GM13976 (cell line): ENCODE data around the gene CAPZB.

ENCODE experiments used
- DNase-seq: peaks from one replicate; pipeline ENCODE4 v3.0.0; 2012; ENCODE audit warnings: low spot score
- in situ Hi-C: fragments of 300-500 bp; cut with MboI; formaldehyde crosslinking; loops from one replicate; pipeline ENCODE4 v1.12.0; 2022; ENCODE audit warnings: low sequenced_read_pairs, mixed read lengths, inconsistent platforms; ENCODE audit not compliant: unreplicated experiment
- TF ChIP-seq, protein P1 (sequence below): IDR thresholded peaks from 2 replicates; pipeline ENCODE4 v1.5.1; 2012; ENCODE audit warnings: borderline replicate concordance, mild to moderate bottlenecking; ENCODE audit not compliant: insufficient read depth; ENCODE audit errors: extremely low read depth, missing control alignments, control extremely low read depth

The CAPZB gene

DNA sequence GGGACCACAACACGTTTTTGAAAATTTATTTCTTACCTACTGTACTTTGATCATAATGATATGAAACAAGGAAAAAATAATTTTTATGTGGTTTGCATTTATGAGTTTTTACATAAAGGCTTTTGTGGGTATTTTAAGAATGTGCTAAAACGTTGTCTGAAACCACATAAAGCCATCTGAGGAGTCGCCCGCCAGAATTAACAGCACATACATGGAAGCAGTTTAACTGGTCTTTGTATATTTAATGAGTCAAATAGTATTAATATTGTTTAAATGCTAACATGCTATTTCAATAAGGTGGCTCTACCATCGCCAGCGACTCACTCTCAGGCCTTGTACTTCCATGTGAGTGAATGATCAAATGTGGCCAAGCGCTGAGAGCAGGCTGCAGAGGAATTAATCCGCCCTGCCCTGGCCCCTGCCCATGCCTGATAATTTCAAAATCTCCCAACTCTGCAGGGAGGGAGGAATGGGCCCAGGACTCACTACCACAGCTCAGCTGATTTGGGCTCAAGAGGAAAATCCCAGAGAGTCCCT, 123.7 kb downstream of the CAPZB start:
- in situ Hi-C loops = no loop called here
- no peak for DNase-seq
- TF ChIP-seq, protein P1, sequence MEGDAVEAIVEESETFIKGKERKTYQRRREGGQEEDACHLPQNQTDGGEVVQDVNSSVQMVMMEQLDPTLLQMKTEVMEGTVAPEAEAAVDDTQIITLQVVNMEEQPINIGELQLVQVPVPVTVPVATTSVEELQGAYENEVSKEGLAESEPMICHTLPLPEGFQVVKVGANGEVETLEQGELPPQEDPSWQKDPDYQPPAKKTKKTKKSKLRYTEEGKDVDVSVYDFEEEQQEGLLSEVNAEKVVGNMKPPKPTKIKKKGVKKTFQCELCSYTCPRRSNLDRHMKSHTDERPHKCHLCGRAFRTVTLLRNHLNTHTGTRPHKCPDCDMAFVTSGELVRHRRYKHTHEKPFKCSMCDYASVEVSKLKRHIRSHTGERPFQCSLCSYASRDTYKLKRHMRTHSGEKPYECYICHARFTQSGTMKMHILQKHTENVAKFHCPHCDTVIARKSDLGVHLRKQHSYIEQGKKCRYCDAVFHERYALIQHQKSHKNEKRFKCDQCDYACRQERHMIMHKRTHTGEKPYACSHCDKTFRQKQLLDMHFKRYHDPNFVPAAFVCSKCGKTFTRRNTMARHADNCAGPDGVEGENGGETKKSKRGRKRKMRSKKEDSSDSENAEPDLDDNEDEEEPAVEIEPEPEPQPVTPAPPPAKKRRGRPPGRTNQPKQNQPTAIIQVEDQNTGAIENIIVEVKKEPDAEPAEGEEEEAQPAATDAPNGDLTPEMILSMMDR = no peak

DNA sequence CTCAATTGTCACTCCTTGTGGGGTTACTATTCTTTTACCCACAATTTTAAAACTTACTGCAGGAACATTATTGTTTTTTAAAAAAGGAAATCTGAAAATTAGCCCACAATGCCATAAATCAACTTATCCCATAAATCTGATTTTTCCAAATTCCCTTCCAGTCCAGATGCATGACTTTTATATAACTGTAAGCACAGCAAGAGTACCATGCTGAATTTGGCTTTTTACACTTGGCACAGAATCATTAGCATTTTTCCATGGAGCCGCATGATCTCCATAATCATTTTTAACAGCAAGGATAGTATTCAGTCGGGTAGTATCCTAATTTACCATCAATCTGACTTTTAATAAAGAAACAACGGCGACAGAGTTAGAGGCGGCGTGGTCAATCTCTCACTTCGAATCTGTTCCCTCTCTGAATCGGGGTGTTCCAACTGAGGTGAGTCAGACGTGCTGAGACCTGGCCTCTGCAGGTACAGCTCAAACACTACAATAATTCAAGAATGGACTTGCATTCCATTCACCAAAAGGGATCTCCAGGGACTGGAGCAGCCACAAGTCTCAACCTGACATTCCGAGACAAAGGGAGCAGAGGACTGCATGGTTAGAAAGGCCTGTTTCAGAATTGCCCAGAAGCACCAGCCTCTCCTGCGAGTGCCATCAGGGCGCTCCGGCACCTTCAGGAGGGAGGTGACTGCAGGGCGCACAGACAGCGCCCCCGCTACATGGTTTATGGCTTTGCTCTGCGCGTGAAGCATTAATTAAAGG, 124.3 kb downstream of the CAPZB start:
- in situ Hi-C loops = no loop called here

GRCh38 chr1:19360432-19360831, 124.9 kb downstream of the CAPZB start:
- in situ Hi-C loops = no loop called here

More for the DNA sequence above, 124.3 kb downstream of the CAPZB start:
- no peak for DNase-seq
- TF ChIP-seq, protein P1 = no peak

DNA sequence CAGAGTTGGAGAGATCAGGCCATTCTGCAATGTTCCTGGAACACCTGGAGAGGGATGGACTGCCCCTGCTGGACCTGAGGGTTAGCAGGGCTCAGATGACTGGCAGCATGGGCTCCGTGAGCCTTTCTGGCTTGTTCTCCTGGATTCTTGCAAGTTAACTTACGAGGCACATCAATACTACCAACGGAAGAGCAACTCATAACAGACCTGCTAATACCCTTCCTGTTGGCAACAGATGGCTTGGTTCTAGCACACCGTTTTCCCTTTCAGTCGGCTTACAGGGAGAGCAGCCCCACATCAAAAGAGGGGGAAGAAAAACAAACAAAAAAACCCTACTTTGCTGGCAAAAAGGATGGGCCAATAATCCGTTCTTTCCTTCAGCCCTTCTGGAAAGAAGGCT, 125.3 kb downstream of the CAPZB start:
- in situ Hi-C loops = no loop called here
- DNase-seq = no peak
- TF ChIP-seq, protein P1 = no peak

More at GRCh38 chr1:19360432-19360831, 124.9 kb downstream of the CAPZB start:
- TF ChIP-seq, protein P1 = no peak
- DNase-seq = no peak

- in situ Hi-C loops = no loop called here
- DNase-seq = no peak
- TF ChIP-seq, protein P1 = no peak
Observed at GRCh38 chr1:19359357-19359756, 126.0 kb downstream of the CAPZB start.

GRCh38 chr1:19358710-19359109, 126.6 kb downstream of the CAPZB start:
- no peak for DNase-seq
- TF ChIP-seq, protein P1 = no peak
- in situ Hi-C loops = no loop called here
